Activated CD4-positive, CD25-positive, alpha-beta regulatory T cell treated with anti-CD3 and anti-CD28 coated beads, Interleukin-2, amount 50 U/mL, for 72 hours (primary cell): Measurements from ENCODE around the gene UNC13B.
"Not testable (repeated sequence)": the region's sequence is repeated elsewhere in the genome, so short reads cannot be mapped to it uniquely, and the experiment has no call there.

Experiments used
- DNase-seq: peaks from one replicate; pipeline ENCODE4 v3.0.0; 2021

UNC13B gene

GRCh38 chr9:35161713-35162604 is at the start of gene UNC13B:
UNC13B (plus strand) TSS chr9:35162009; CDS start chr9:35162284, 275 bp downstream.
- DNase-seq: peak; percentile 77

GRCh38 chr9:35112257-35113020 is 49.4 kb upstream of the UNC13B start:
- peak; percentile 22 for DNase-seq

GRCh38 chr9:35114113-35114839 is 47.5 kb upstream of the UNC13B start:
- no peak for DNase-seq

- no peak for DNase-seq
These were observed 46.8 kb upstream of the UNC13B start for GRCh38 chr9:35114840-35115628.

GRCh38 chr9:35115680-35116538 is 45.9 kb upstream of the UNC13B start, which contains the start of gene ATOSB:
ATOSB (minus strand) TSS chr9:35115862; CDS start chr9:35108274, 7,588 bp downstream.
- DNase-seq: peak; percentile 89

GRCh38 chr9:35116539-35116897 is 45.3 kb upstream of the UNC13B start:
- DNase-seq: no peak

- DNase-seq: peak; percentile 79
These were observed 44.8 kb upstream of the UNC13B start for GRCh38 chr9:35116898-35117551.

- DNase-seq: no peak
These were observed 26.9 kb upstream of the UNC13B start for GRCh38 chr9:35134920-35135319.

GRCh38 chr9:35135988-35136387 is 25.8 kb upstream of the UNC13B start:
- DNase-seq: no peak

- no peak for DNase-seq
These were observed 24.9 kb upstream of the UNC13B start for GRCh38 chr9:35136866-35137265.

- DNase-seq: no peak
These were observed 21.7 kb upstream of the UNC13B start for GRCh38 chr9:35140093-35140492.

GRCh38 chr9:35142037-35142436 is 19.8 kb upstream of the UNC13B start:
- DNase-seq: no peak

- not testable (repeated sequence) for DNase-seq
These were observed 13.8 kb upstream of the UNC13B start for GRCh38 chr9:35147941-35148563.

GRCh38 chr9:35152926-35153325 is 8.9 kb upstream of the UNC13B start:
- DNase-seq: no peak

- no peak for DNase-seq
These were observed 5.0 kb upstream of the UNC13B start for GRCh38 chr9:35156781-35157180.

GRCh38 chr9:35157836-35158235 is 4.0 kb upstream of the UNC13B start:
- not testable (repeated sequence) for DNase-seq

- DNase-seq: no peak
These were observed 3.1 kb upstream of the UNC13B start for GRCh38 chr9:35158501-35159280.

GRCh38 chr9:35162605-35163315 is 951 bp downstream of the UNC13B start:
- no peak for DNase-seq

GRCh38 chr9:35163413-35163812 is 1.6 kb downstream of the UNC13B start:
- DNase-seq: no peak
